ENCODE measurements around the gene KCNMA1.

KCNMA1 gene

GRCh38 chr10:76973091-76974016 lies 664.3 kb downstream of the KCNMA1 start:
- TF ChIP-seq, protein P1, sequence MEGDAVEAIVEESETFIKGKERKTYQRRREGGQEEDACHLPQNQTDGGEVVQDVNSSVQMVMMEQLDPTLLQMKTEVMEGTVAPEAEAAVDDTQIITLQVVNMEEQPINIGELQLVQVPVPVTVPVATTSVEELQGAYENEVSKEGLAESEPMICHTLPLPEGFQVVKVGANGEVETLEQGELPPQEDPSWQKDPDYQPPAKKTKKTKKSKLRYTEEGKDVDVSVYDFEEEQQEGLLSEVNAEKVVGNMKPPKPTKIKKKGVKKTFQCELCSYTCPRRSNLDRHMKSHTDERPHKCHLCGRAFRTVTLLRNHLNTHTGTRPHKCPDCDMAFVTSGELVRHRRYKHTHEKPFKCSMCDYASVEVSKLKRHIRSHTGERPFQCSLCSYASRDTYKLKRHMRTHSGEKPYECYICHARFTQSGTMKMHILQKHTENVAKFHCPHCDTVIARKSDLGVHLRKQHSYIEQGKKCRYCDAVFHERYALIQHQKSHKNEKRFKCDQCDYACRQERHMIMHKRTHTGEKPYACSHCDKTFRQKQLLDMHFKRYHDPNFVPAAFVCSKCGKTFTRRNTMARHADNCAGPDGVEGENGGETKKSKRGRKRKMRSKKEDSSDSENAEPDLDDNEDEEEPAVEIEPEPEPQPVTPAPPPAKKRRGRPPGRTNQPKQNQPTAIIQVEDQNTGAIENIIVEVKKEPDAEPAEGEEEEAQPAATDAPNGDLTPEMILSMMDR (IDR thresholded peaks at IDR 0.05): no peak
- TF ChIP-seq ZFX (IDR thresholded peaks at IDR 0.05; ENCODE audit: borderline replicate concordance): no peak
- H3K27ac ChIP-seq: no peak overlapping the region

- TF ChIP-seq ZFX (IDR thresholded peaks at IDR 0.05; ENCODE audit: borderline replicate concordance): no peak
- TF ChIP-seq, protein P1 (IDR thresholded peaks at IDR 0.05): no peak
- no peak overlapping the region for H3K27ac ChIP-seq
These were observed 665.1 kb downstream of the KCNMA1 start for GRCh38 chr10:76972541-76972940.

GRCh38 chr10:76971547-76972170 lies 665.9 kb downstream of the KCNMA1 start:
- H3K27ac ChIP-seq: no peak overlapping the region
- TF ChIP-seq, protein P1 (IDR thresholded peaks at IDR 0.05): no peak
- no peak for TF ChIP-seq ZFX (IDR thresholded peaks at IDR 0.05; ENCODE audit: borderline replicate concordance)

GRCh38 chr10:76970711-76971519 lies 666.7 kb downstream of the KCNMA1 start:
- TF ChIP-seq, protein P1 (IDR thresholded peaks at IDR 0.05): no peak
- TF ChIP-seq ZFX (IDR thresholded peaks at IDR 0.05; ENCODE audit: borderline replicate concordance): no peak
- H3K27ac ChIP-seq: no peak overlapping the region

- H3K27ac ChIP-seq: no peak overlapping the region
- TF ChIP-seq ZFX (IDR thresholded peaks at IDR 0.05; ENCODE audit: borderline replicate concordance): no peak
- TF ChIP-seq, protein P1 (IDR thresholded peaks at IDR 0.05): no peak
These were observed 668.2 kb downstream of the KCNMA1 start for GRCh38 chr10:76969366-76969948.

- no peak for TF ChIP-seq ZFX (IDR thresholded peaks at IDR 0.05; ENCODE audit: borderline replicate concordance)
- TF ChIP-seq, protein P1 (IDR thresholded peaks at IDR 0.05): no peak
- no peak overlapping the region for H3K27ac ChIP-seq
These were observed 669.1 kb downstream of the KCNMA1 start for GRCh38 chr10:76968483-76968882.

All from 22Rv1 (cell line).